D341Med (cell line): ENCODE measurements around the gene GNG8.

Experiments
- DNase-seq: peaks from one replicate; pipeline ENCODE4 v3.0.0; 2012; ENCODE audit warnings: low spot score

Gene GNG8

DNA sequence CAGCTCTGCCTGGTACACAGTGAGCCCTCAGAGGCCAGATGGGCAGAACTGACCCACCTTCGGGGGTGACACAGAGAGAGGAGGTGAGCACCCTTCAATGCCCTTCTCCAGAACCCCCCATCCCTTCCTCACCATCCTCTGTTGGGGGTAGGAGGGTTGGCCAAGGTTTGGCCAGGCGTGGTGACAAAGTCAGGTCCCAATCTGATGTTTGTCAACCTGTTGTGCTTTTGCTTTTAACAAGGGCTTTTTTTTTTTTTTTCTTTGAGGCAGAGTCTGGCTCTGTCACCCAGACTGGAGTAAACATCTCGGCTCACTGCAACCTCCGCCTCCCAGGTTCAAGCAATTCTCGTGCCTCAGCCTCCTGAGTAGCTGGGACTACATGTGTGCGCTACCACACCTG, 18.4 kb downstream of the GNG8 start:
- DNase-seq = no peak

DNA sequence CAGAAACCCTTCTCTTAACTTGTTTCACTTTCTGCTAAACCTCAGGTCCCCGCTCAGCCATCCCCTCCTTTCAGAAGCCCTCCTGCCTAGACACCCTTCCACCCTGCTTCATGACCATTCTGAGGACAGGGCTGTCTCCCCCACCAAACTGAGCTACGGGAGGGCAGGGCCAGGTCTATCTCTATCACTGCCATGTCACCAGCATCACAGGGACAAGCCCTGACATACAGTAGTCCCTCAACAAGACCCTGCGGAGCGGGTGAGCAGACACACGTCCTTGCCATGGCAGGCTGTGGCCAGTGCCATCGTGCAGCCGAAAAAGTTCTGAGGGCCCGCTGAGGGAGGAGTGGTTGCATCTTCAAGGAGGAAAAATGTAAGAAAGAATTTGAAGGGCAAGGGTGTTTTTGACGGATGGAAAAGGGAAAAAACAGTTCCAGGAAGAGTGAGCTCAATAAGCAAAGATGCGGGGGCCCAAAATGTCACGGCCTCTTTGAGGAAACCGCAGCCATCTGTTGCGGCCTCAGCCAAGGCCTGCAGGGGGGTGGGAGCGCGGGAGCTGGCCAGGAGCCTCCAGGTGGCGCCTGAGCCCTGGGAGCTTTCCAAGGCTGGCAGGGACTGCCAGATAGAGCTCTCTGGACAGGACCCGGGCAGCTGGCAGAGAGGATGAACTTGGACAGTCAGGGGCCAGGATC, 19.2 kb downstream of the GNG8 start:
- peak; percentile 87 for DNase-seq

GRCh38 chr19:46615966-46616365, 20.0 kb downstream of the GNG8 start:
- no peak for DNase-seq

DNA sequence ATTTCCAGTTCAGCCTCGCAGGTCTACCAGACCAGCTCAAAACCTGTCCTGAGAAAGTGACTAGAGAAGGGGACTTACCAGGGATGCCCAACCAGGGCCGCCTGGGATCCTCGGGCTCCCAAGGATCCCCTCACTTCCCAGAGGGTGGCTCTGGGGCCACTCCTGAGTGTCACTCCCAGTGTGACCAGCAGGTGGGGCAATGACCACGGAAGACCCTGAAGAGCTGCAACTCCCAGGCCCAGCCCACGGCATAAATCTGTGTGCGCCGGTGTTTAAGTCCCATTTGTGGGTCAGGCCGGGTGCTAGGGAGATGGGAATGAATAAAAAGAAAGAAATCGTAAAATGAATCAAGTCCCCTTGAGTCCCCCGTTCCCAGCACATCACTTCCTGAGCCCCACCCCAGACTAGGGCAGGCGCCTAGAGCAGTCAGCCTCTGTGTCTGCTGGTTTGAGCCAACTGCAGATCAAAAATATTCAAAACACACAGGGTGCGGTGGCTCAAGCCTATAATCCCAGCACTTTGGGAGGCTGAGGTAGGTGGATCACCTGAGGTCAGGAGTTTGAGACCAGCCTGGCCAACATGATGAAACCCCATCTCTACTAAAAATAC, 21.8 kb downstream of the GNG8 start:
- DNase-seq = peak; percentile 89

DNA sequence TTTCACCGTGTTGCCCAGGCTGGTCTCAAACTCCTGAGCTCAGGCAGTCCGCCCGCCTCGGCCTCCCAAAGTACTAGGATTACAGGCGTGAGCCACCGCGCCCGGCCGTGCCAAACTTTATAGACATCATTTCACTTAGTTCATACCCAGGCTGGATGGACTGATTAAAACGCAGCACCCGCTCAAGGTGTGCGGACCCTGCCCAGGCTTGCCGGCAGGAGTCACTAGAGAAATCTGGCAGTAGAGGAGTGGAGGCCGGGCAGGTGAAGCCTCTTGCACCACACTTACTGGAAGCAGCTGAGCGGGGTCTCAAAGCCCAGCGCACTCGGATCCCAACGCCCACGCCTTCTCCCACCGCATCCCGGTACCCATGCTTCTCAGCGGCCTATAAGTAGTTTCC, 22.5 kb downstream of the GNG8 start:
- no peak for DNase-seq

DNA sequence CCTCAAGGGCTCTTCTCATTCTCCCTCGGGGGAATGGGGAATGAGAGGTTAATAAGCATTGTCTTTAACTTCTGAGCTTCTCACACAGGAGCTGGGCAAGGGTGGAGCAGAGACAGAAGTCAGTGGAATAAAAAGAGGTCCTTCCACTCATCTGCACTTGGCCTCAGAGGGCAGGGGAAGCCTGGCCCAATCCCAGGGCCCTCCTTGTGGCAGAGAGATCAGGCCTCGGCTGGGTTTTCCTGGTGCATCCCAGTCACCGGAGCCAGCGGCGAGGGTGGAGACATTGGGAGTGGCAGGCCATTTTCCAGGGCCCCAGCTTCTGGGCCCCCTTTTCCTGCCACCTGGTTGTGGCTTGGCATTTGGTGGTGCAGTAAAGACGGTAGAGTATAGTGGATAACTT, 24.2 kb downstream of the GNG8 start:
- DNase-seq = peak; percentile 25

GRCh38 chr19:46610851-46611770, 24.9 kb downstream of the GNG8 start:
- DNase-seq = peak; percentile 17

DNA sequence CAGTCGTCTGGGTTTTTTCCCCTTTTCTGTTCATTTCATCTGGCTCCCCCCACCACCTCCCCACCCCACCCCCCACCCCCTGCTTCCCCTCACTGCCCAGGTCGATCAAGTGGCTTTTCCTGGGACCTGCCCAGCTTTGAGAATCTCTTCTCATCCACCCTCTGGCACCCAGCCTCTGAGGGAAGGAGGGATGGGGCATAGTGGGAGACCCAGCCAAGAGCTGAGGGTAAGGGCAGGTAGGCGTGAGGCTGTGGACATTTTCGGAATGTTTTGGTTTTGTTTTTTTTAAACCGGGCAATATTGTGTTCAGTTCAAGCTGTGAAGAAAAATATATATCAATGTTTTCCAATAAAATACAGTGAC, 25.6 kb downstream of the GNG8 start:
- no peak for DNase-seq

GRCh38 chr19:46609511-46610412, 26.2 kb downstream of the GNG8 start:
- no peak for DNase-seq

GRCh38 chr19:46608581-46609345, 27.2 kb downstream of the GNG8 start:
- DNase-seq = no peak

DNA sequence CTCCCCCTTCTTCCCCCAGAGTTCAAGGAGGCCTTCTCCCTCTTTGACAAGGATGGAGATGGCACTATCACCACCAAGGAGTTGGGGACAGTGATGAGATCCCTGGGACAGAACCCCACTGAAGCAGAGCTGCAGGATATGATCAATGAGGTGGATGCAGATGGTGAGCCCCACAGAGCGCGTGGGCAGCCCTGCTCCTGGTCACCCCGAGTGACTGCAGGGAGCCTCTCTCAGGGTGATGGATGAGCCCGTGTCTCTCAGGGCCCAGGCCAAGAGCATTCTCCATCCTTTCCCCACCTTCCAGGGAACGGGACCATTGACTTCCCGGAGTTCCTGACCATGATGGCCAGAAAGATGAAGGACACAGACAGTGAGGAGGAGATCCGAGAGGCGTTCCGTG, 27.8 kb downstream of the GNG8 start:
- no peak for DNase-seq

GRCh38 chr19:46607448-46607841, 28.6 kb downstream of the GNG8 start:
- DNase-seq = no peak

GRCh38 chr19:46606681-46607447, 29.1 kb downstream of the GNG8 start:
- DNase-seq = no peak

GRCh38 chr19:46606019-46606418, 30.0 kb downstream of the GNG8 start:
- DNase-seq = no peak

DNA sequence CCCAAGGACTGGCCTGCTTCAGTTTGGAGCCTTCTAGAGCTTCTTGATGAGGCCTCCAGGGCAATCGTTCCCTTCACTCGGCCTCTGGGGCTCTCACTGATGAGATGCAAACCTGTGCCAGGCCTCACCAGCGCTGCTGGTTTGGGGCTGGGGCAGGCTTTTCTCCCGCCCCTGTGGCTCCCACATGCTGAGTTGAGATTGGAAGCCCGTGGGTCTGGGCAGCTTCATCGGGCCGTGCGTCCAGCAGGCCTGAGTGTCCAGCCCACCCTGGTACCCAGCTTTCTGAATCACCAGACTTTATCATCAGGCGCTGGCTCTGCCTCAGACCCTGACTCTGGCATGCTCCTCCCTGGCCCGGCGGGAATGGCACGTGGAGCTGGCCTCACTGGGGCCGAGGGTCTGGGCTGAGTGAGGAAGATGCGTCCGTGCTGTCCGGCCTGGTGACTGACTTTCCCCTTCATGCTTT, 30.6 kb downstream of the GNG8 start:
- peak; percentile 15 for DNase-seq

DNA sequence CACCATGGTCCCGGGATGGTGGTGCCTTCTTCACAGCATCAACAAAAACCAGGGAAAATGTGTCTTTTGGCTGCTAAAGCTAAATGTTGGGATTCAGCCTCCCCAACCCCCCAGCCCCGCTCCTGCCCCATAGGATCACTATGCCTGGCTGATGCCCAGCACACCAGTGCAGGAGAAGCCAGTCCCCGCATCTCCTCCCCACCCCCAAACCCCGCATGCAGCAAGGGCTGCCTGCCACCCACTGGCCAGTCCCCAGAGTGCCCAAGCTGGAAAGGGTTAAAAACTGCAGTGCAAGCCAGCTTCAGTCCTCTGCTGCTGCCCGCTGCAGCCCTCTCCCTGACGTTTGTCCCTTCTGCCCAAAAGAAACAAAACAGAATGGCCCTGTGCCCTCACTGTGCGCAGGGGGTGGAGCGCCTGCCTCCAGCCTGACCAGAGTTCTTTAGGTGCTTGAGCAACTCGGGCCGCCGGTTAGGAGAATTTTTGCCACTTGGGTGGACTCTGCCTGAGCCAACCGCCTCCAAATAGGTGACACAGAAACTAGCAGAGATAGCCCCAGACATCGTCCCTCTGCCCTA, 31.1 kb downstream of the GNG8 start:
- no peak for DNase-seq

DNA sequence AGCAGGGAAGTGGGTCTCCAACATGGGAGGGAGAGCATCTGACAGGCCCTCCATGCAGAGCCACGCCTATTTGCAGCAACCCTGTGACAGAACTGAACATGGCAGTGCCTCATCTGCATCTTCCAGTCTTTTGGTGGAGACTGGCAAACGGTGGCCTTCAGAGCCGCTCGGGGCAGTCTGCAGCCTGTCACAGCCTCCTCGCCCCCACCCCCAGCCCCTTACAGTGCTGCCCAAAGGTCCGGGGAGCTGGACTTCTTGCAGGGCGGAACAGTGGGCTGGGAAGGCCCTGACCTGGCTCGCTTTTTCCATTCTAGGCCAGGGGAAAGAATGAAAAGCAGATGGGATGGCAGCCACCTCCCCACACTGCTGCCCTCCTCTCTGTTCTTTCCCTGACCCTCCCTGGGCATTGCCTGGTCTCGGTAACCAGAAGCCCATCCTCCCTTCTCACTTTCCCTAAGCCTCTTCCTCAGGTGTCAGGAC, 32.2 kb downstream of the GNG8 start:
- DNase-seq = no peak

DNA sequence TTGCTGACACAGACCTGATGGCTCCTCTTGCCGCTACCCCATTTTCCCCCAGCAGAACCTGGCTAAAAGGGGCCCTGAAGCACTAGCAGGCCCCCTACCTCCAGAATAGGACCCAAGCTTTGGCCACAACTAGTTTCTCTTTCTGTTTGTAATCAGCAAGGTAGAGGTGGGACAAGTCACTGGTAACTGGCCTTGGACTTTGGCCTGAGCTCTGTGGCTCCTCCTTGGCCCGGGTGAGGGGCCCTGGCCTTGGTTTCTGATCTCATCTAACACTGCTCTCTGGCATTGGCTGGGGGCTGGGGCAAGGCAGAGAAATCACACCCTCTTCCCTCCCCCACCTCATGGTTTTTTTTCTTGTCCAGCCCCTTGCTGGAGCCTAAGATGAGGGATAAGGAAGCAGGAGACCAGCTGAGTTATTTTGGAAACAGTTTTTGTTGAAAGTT, 32.8 kb downstream of the GNG8 start:
- no peak for DNase-seq

DNA sequence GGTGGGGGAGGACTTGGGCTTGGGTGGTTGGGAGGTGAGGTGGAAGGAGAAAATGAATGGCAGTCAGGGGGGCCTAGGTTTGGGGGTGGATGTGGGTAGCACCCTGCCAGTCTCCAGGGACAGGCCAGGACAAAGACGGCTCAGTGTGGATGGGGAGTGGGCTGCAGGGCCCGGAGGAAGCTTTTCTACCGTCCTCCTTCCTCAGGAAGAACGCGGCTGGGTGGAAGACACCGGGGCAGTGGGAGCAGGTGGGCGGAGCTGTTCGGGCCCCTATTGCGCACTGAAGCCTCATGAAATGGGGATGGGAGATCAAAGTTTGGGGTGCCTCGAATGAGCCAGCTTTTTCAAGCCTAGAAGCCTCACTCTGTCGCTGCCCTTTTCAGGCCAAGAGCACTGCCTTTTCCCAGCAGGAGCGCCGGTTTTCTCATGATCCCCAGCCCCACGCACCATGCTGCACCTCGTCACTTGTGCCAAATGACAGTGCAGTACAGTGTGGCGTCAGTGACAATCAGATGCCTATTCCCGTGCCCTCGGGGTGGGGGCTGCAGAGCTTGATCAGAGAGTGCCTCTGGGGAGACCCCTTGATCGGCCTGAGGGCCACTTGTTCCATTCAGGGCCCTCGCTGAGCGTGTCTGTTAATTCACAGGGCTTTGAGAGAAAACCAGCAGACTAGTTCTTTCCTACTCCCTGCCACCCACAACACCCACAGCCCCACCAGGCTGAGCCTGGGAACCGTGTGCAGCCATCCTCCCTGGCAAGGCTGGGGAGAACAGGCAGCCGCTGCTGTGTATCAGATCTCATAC, 33.4 kb downstream of the GNG8 start:
- no peak for DNase-seq
